ENCODE measurements around the gene CDC42BPA.
"Not testable (repeated sequence)": the region's sequence is repeated elsewhere in the genome, so short reads cannot be mapped to it uniquely, and the experiment has no call there.

The CDC42BPA gene

DNA sequence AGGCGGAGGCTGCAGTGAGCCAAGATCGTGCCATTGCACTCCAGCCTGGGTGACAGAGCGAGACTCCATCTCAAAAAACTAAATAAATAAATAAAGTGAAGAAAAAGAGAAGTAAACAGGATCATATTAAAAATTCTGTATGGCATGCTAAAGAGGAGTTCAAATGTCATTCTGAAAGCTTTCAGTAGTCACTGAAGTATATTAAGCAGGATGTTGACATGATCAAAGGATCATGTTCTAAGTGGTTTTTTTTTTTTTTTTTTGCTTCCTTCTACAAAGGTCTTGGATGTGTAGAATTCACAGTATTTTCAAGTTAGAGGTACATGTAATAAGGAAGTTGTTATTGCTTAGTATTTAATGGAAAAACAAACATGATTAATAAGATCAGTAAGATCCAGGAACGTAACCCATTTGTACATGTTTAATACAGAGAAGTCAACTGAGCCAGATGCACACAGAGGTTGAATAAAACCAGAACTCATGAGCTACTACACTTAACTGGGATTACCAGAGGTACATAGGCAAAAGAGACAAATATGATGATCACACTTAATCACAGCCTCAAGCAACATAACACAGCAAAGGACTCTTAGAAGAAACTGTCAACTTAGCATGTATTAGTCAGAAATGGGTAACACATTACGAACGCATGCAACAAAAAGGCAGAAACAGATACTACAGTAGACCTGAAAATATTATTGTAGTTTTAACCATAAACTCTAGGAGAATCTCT lies 12.2 kb downstream of the CDC42BPA start:
- no peak for DNase-seq

DNA sequence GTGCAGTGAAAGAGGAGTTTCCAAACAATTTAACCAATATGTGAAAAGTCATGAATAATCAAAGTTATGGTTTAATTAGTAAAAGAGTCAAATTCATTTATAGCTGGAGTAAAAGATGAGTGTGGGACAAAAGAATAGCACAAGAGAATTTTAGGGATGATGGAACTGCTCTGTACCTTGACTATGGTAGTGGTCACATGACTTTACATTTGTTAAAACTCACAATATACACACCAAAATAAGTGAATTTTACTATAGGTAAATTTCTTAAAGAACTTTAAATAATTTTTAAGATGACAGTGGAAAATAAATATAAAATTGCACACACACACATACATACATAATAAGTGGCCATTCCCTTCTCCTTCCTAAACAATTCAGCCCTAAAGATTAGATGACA lies 13.6 kb downstream of the CDC42BPA start:
- DNase-seq: no peak

DNA sequence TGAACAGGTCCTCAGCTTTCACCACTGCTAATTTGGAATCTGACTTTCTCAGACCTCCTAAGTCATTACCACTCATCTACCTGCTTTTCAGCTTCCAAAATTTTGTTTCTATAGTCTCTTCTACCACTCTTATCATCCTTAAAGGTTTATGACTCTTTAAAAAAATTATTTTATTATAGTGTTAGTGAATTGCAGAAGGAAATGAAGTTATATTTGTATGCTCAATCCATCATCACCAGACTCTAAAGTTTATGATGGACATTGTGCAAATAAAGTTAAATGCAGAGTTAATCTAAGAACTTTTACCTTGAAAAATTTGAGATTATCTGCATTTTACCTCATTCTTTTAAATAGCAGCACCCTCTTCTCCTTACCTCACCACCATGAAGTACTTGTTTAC lies 14.6 kb downstream of the CDC42BPA start:
- DNase-seq: no peak

DNA sequence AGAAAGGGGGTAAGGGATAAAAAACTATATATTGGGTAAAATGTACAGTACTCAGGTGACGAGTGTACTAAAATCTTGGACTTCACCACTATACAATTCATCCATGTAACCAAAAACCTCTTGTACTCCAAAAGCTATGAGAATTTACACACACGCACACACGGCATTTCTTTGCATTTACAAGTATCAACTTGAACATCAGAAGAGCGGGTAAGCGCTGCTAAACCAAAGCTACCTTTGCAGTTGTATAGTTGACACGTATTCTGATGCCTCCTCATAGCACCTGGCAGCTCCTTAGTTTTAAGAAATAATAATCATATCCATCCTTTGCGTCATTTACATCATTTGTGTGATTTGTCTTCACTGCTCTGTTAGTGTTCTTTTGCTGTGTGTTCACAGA lies 17.6 kb downstream of the CDC42BPA start:
- DNase-seq: no peak

DNA sequence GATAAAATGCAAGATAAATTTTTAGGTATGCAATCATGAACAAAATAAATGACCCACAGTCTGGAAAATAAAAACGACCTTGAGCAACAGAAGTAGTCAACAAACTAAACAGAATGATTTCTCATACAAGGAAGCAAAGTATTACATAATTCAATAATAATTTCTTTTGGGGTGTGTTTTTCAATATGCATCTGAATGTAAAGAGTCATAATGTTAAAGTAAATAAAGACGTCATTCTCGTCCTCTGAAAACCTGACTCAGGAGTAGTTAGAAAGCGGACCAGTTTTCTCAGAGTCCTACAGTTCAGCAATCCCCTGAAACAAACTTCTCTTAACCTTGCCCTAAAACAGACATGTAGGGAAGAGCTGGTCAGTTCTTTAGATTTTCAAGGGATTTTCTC lies 18.6 kb downstream of the CDC42BPA start:
- no peak for DNase-seq

DNA sequence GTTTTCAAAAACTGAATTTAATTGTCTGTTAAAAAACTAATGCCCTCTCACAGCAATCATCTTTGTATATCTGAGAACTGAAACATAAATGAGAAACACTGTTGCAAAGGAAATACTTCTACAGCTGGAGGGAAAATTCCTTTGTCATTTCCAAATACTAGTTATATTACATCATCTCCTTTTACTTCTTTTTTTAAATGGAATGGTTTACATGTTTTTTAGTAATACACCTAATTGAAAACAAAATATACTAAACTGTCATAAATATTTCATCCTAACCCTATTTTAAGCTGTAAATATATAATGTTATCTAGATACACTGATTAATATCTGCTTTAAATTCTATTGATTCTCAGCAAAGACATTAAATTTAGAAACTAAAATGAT lies 19.1 kb downstream of the CDC42BPA start:
- no peak for DNase-seq

DNA sequence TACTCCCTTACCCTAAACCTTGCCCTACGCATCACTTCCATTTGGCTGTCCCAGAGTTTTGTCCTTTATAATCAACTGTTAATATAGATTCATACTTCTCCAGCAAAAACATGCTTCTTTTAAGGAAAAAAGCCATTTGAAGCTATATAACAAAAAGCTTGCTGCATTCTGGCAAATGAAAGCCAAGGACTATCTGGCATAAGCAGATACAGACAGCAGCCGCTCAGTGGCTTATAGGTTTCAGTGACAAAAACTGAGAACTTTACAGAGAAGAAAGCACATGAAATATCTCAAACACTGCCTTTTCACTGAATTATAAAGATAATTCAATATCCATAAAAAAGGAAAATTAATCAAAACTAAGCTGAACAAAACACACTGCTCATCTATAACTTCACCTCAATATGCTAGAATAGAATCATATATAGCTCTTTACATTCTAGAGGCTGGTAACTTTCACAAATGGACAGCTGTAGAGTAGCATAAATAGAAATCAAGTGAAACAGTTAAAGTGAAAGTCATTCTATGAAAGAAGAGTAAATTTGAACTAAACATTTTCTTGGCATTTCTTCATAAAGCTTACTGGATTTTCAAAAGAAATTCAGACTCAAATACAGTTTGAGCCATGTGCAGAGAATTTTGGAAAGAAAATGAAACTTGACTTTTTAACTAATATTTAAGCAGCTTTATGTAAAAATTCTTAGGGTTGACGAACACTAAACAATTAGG lies 19.6 kb downstream of the CDC42BPA start:
- no peak for DNase-seq

DNA sequence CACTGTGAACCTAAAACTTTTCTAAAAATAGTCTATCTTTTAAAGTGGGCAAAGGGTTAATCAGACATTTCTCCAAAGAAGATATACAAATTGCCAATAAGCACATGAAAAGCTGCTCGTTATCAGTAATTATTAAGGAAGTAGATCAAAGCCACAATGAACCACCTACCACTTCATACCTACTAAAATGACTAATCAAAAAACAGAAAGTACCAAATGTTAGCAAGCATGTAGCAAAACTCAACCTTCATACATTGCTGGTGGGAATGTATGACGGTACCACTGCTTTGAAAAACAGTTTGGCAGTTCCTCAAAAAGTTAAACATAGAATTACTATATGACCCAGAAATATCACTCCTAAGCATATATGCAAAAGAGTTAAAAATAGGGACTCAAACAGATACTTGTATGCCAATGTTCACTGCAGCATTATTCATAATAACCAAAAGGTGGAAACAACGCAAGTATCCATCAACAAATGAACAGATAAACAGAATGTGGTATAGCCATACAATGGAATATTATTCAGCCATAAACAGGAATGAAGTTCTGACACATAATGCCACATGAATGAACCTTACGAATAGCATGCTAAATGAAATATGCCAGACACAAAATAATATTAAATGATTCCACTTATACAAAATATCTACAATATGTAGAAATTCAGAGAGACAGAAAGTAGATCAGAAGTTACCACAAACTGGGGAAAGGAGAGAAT lies 21.1 kb downstream of the CDC42BPA start:
- DNase-seq: no peak

DNA sequence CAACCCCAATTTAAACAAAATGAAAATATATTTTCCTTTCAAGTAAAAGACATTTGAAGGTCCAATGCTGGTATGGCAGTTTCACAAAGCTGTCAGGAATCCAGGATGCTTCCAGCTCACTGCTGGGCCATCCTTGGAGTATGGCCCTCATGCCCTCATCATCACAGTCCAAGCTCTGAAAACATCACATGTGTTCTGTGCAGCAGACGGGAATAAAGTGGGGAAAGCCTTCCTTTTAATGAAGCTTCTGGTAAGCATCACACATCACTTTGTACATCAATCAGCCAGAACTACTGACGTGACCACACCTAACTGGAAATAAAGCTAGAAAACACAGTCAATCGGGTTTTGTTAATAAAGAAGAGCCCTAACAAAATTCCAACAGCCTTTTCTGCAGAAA lies 22.7 kb downstream of the CDC42BPA start:
- no peak for DNase-seq

DNA sequence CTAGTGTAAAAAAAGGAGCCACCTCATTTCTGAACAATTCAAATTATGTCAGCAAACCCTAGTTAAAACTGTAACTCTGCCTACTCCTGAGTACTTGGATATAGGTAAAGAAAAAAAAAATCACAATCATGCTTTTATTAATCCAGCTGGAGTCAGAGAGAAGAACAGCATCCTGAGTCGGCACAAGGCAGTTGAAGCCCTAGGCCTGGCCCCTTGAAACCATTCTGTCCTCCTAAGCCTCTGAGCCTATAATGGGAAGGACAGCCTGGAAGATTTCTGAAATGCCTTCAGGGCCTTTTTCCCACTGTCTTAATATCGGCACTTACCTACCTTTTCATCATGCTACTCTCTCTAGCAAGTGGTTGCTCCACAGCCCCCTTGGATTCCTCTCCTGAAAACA lies 32.5 kb downstream of the CDC42BPA start:
- no peak for DNase-seq

DNA sequence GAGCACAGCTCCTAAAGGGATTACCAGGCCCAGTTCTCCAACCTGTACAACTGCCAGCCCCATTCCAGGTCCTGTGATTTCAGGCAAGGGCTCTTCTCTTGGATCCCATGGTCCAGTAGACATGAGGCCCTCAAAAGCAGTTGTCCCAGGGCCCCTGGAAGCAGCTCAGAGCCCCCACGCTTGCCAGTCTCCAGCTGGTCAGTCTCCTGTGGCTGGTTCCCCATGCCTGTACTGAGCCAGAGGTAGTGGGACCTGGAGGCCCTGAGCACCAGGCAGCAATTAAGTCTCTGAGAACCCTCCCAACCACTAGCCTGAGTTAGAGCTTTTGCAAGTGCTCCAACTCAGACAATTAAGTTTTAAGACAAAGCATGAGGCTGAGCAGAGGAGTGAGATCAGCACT lies 36.9 kb downstream of the CDC42BPA start:
- DNase-seq: no peak

DNA sequence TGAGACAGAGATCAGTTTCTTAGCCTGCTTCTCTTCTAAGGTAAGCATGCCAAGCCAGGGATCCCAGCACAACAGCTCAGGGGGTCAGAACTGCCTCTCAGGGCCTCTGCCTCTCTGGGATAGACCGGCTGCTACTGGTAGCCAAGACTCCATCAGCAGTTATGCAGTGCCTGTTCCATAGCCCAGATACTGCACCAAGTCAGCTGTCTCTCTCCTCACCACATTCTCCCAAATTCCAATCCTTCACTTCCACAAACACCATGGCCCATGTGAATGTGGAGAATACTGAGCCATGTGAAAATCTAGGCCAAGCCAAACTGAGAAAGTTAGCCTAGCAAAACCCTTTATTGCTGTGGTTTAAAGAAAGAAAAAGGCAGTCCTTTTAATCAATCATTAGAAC lies 37.5 kb downstream of the CDC42BPA start:
- no peak for DNase-seq

DNA sequence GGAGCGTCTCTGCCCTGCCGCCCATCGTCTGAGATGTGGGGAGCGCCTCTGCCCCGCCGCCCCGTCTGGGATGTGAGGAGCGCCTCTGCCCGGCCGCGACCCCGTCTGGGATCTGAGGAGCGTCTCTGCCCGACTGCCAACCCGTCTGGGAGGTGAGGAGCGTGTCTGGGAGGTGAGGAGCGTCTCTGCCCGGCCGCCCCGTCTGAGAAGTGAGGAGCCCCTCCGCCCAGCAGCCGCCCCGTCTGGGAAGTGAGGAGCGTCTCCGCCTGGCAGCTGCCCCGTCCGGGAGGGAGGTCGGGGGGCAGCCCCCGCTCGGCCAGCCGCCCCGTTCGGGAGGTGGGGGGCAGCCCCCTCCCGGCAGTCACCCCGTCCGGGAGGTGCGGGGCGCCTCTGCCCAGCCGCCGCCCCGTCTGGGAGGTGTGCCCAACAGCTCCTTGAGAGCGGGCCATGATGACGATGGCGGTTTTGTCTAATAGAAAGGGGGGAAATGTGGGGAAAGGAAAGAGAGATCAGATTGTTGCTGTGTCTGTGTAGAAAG lies 42.1 kb downstream of the CDC42BPA start:
- DNase-seq: not testable (repeated sequence)

DNA sequence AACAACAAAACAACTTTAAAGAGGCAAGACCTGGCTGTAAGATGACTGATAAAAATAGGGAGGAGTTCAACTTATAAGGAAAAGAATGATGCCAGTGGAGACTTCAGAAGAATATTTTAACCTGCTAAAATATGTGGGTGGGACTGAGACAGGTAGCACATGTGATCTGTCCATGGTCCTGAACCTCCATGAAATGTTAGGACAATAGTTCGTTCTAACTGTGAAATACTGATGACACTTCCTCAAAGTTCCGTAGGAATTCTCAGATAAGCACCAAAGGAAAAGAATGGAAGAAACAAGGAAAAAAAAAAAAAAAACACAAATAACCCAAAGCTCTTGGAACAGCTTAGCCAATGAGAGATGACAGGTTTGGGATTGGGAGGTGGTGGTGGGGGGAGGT lies 44.7 kb downstream of the CDC42BPA start:
- DNase-seq: no peak

DNA sequence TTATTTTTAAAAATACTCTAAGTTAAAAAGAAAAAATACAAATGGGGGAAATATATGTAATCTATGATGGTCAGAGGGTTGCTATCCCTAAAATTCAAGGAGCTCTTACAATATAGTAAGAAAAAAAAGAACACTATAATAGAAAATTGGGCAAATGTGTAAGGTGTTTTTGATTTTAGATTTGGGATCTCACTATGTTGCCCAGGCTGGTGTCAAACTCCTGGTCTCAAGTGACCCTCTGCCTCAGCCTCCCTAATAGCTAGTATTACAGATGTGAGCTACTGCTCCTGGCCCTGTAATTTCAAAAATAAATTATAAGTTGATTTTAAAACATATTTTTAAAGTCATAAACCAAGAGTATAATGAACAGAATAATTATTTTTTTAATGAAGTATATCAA lies 45.9 kb downstream of the CDC42BPA start:
- DNase-seq: no peak

DNA sequence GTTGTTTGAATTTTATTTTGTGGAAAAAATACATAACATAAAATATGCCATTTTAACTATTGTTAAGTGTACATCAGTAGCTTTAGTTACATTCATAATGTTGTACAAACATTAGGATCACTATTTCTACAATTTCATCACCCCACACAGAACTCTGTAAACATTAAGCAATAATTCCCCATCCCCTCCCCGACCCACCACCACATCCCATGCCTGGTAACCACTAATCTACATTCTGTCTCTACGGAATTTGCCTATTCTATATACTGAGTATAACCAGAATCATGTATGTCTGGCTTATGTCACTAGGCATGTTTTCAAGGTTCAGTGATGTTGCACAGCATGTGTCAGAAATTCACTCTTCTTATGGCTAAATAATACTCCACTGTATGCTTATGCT lies 47.7 kb downstream of the CDC42BPA start:
- DNase-seq: no peak

DNA sequence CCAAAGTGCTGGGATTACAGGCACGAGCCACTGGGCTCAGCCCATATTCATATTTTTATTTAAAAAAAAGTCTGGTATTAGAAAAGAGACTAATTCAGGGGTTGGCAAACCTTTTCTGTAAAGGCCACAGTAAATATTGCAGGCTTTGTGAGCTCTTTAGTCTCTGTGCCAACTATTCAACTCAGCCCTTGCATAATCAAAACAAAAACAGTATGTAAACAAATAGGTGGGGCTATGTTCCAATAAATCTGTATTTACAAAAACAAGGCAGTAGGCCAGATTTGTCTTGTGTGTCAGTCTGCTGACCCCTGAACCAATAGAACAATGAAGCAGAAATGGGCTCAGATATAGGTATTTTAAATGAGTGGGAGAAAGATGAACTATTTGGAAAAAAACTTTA lies 49.3 kb downstream of the CDC42BPA start:
- DNase-seq: no peak

DNA sequence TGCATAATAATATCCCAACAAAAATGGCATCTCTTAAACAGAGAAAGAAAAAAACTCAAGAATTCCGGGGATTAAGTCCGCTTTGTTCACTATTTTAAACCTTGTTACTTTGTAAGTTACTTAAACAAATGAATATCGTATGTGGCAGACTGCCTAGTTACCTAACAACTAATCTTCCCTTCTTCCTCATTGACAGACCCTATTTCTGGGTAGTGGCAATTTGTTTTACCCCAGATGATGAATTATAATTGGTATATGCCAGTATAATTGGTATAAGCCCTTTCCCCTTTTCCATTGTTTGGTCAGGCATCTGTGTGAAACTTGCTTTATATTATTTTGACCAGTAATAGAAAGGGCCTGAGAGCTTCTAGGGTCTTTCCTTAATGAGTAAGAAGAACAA lies 52.4 kb downstream of the CDC42BPA start:
- DNase-seq: no peak

DNA sequence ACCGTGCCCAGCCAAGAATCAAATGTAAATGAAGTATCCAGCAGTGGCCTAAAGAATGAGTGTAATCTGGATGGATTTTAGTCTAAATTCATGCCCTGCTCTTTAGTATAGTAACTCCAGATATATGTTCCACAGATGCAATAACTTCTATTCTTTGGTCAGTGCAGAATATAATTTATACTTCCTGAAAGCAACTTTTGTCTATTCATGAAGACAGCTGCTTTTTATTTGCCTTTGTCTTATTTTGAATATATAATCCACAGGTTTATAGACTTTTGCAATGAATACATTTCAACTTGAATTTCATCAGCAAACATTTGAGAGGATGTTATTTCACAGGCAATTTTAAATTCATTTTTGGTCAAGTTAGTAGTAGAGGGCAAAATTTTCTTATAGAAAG lies 54.4 kb downstream of the CDC42BPA start:
- no peak for DNase-seq

DNA sequence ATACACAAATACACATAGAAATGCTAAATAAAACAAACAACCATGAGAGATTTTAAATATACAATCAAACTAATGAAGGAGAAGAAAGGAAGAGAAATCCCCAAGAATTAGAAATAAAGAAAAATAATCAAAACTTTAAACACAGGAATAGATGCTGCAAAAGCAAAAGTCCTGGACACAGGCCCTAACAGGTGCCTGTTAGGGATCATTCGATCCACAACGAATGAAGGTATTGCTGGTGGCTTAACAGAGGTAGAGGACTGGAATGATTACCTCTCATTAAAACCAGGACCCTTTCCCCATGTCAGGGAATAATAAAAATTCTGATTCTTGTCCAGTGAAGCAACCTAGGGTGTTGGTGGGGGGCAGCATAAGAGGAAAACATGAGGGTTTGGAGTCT lies 56.8 kb downstream of the CDC42BPA start:
- no peak for DNase-seq

DNA sequence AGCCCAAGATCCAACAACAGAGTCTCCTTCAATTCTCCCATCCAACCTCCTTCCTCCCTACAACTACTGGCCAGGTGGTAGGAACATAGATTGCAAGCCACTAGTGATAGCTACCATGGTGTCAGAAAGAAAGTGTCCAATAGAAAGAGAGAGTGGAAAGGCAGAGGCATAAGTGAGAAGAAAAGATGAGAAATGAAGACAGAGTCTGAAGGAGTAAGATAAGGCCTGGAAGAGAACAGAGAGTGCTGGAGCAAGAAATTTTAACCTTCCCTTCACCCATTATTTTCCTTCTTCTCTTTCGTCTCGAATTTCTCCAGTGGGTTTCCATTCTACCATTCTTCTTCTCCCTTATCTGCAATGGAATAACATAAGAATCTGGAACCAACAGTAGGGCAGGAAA lies 57.9 kb downstream of the CDC42BPA start:
- DNase-seq: no peak

DNA sequence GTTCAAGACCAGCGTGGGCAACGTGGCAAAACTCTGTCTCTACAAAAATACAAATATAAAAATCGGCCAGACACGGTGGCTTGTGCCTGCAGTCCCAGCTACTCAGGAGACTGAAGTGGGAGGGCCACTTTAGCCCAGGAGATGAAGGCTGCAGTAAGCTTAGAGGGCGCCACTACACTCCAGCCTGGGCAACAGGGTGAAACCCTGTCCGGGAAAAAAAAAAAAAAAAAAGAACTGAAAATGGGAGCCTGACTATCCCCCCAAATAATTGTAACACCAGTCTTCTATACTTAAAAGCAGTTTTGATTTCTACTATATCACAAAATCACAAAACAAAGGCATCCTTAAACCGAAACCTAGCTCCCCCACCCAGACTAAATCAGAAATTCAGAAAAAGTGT lies 60.3 kb downstream of the CDC42BPA start:
- DNase-seq: no peak

DNA sequence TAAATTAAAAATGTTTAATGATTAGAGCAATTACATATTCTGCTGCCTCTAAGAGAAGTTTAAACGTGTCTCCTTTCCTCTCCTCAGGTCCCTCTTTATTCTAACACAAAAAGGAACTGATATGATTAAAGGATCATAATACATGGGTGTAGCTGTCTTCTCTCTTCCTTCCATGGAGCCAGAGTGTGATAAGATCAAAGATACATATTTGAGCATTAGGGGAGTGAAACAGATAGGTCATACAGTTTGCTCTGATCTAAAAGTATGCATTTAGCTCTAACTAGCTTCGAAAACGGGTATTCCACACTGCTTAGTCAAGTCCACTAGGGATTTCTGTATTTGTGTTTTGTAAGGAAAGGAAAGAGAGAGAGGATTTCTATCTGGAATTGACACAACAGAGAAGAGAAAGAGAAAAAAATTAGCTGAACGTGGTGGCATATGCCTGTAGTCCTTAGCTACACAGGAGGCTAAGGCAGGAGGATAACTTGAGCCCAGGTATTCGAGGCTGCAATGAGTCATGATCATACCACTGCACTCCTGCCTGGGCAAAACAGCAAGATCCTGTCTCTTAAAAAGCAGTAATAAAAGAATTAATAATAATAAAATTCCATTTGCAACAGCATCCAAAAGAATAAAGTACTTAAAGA lies 63.1 kb downstream of the CDC42BPA start:
- no peak for DNase-seq
